Measurements from ENCODE around the gene EIF3L. TPM values are rescaled to one million over a fixed set of nuclear protein-coding genes. Genes with fewer than 3 reads are reported as not detected.
A peak's percentile ranks its signal among the peaks of the same experiment; 100 is the strongest.

Gene EIF3L
- total RNA-seq, 4 donors from 2014 or later, result 336 to 538 (median 412) TPM

DNA sequence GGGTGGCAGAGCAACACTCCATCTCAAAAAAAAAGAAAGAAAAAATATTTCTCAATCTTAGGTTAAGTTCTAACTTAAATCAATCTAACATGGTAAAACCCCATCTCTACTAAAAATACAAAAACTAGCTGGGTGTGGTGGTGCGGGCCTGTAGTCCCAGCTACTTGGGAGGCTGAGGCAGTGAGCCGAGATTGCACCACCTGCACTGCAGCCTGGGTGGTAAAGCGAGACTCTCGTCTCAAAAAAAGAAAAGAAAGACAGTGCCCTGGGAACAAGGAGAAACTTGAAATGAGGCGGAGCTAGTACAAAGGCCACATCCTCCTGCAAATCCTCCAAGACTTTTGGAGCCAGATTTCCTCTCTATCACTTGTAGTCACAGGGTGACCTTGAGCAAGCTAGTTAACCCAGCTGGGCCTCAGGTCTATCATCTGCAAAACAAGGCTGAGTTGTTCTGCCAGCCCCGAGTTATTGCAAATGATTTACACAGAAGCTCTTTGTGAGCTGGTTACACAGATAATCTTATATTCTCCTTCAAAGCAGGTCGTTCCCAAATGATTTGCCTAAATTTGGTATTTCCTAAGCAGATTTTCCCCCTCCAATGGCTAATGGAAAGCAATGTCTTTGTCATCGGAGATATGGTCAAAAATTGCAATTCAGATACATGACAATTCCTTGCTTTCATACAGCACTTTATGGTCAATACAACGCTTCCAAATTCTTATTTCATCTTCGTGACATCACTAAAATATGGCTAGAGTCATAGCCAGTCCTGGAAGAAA is 7.0 kb upstream of the EIF3L start:
- ATAC-seq, result no peak
- Histone ChIP-seq H3K36me3 (peaks cover 0 to 29% of the 10 kb centered on the region in 2 donors), H3K4me1 (peaks cover 0 to 28% (median 5%) of the 10 kb centered on the region in 3 donors), H3K27me3 (no peaks in the 10 kb centered on the region), H3K9me3 (no peaks in the 10 kb centered on the region), H3K27ac (no peak overlapping the region), H3K4me3 (no peak overlapping the region)
- TF ChIP-seq POLR2A (IDR thresholded peaks at IDR 0.05), result no peak
- TF ChIP-seq CTCF (IDR thresholded peaks at IDR 0.05), result no peak
- 78 to 84% methylated on average over 8 of the region's 10 CpGs for WGBS, 2 donors (ENCODE audit: low coverage in 1 of 2)

- Histone ChIP-seq H3K36me3 (peaks cover 0 to 14% of the 10 kb centered on the region in 2 donors), H3K27ac (peak overlapping the region; percentile 25 to 95 (median 91)), H3K4me1 (peaks cover 0 to 35% (median 5%) of the 10 kb centered on the region in 3 donors), H3K4me3 (peak overlapping the region; percentile 50 to 95), H3K9me3 (no peaks in the 10 kb centered on the region), H3K27me3 (no peaks in the 10 kb centered on the region)
- peak; percentile 46 for ATAC-seq
- 0% methylated on average over 1 to 5 of the region's 46 CpGs for WGBS, 2 donors (ENCODE audit: low coverage in 1 of 2)
- no peak for TF ChIP-seq EP300 (IDR thresholded peaks at IDR 0.05)
- no peak for TF ChIP-seq POLR2A (IDR thresholded peaks at IDR 0.05)
- no peak for TF ChIP-seq CTCF (IDR thresholded peaks at IDR 0.05)
- TF ChIP-seq POLR2AphosphoS5 (IDR thresholded peaks at IDR 0.05), result no peak
Measured at GRCh38 chr22:37843741-37844089, 5.5 kb upstream of the EIF3L start.

DNA sequence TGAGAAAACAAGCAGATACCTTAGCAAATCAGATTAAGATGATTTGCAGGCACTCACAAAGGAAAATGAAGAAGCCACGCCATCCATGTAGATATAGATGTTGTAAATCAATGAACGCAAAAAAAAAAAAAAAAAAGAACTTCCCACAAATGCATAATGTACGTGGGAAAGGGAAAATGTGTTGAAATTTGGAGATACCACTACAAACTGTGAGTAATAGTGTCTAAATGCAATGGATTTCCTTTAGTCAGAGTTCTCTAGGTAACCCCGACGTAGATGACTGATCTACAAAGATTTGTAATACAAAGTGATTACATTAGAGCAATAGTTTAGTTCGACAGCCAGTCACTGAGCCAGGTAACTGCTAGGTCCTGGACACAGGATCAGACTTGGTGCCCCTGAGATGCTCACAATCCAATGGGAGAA is 4.3 kb upstream of the EIF3L start:
- Histone ChIP-seq H3K4me1 (peaks cover 0 to 39% (median 7%) of the 10 kb centered on the region in 3 donors), H3K27me3 (no peaks in the 10 kb centered on the region), H3K27ac (peak overlapping the region; percentile 71 to 95 (median 91)), H3K4me3 (peak overlapping the region; percentile 34 to 95), H3K36me3 (peaks cover 0 to 2% of the 10 kb centered on the region in 2 donors), H3K9me3 (no peaks in the 10 kb centered on the region)
- WGBS, 2 donors (ENCODE audit: low coverage in 1 of 2), result 88 to 92% methylated on average over 5 to 6 of the region's 6 CpGs
- TF ChIP-seq CTCF (IDR thresholded peaks at IDR 0.05) (no peak), POLR2AphosphoS5 (IDR thresholded peaks at IDR 0.05) (no peak), POLR2A (IDR thresholded peaks at IDR 0.05) (no peak), EP300 (IDR thresholded peaks at IDR 0.05) (no peak)
- no peak for ATAC-seq

- H3K36me3 ChIP-seq, result peaks cover 0 to 7% of the 10 kb centered on the region in 2 donors
- H3K27ac ChIP-seq, result no peak overlapping the region
- H3K27me3 ChIP-seq, result no peaks in the 10 kb centered on the region
- H3K4me3 ChIP-seq, result no peak overlapping the region
- WGBS, 2 donors (ENCODE audit: low coverage in 1 of 2), result 89 to 100% methylated on average over 1 to 2 of the region's 2 CpGs
- H3K9me3 ChIP-seq, result no peaks in the 10 kb centered on the region
- peaks cover 0 to 50% (median 13%) of the 10 kb centered on the region in 3 donors for H3K4me1 ChIP-seq
- TF ChIP-seq EP300 (IDR thresholded peaks at IDR 0.05), result no peak
- no peak for ATAC-seq
Measured at GRCh38 chr22:37846433-37846832, 2.8 kb upstream of the EIF3L start.

GRCh38 chr22:37848587-37849088 is 581 bp upstream of the EIF3L start:
- peaks cover 0 to 28% of the 10 kb centered on the region in 2 donors for H3K36me3 ChIP-seq
- peak overlapping the region; percentile 57 to 94 (median 88) for H3K27ac ChIP-seq
- H3K4me1 ChIP-seq, result peaks cover 0 to 48% (median 8%) of the 10 kb centered on the region in 3 donors
- no peaks in the 10 kb centered on the region for H3K9me3 ChIP-seq
- no peak for TF ChIP-seq CTCF (IDR thresholded peaks at IDR 0.05)
- no peak for TF ChIP-seq EP300 (IDR thresholded peaks at IDR 0.05)
- no peaks in the 10 kb centered on the region for H3K27me3 ChIP-seq
- ATAC-seq, result no peak
- 30 to 41% methylated on average over 17 to 24 of the region's 27 CpGs for WGBS, 2 donors (ENCODE audit: low coverage in 1 of 2)
- peak overlapping the region; percentile 65 to 69 for H3K4me3 ChIP-seq

Measured in gastroesophageal sphincter (tissue), 4 donors.